Measurements from ENCODE around the gene NEK1. TPM values are rescaled to one million over a fixed set of nuclear protein-coding genes. Genes with fewer than 3 reads are reported as not detected.

The NEK1 gene
- total and polyA plus RNA-seq, 2 of the 13 experiments (the other 11 are each of a cell fraction or from before 2014, with no cell fraction given) = 2.9 to 5.4 TPM

DNA sequence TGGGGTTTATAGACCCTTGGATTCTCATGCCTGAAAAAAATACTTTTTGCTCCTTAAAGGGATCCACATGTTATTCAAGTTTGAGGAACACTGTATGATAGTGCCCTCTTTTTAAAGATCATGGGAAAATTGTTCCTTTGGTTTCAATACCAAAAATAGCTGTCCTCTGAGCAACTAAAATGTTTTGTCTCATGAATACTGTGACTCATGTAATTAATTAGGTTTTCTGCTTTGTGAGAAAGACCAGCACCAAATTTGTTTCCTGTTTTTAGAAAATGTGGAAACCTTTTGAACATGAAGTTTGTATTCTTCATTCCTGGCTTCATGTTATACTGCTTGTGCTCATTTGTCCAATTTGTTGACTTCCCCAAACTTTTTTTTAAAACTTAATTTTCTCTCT, 214.1 kb downstream of the NEK1 start:
- H4K20me1 ChIP-seq (ENCODE audit: insufficient read depth, low read length) = no peaks in the 10 kb centered on the region
- no peaks in the 10 kb centered on the region for H3K4me1 ChIP-seq (ENCODE audit: insufficient read depth, low read length)
- DNase-seq (ENCODE audit: low spot score) = no peak
- intact Hi-C loops (cut with micrococcal nuclease; ENCODE audit: unreplicated experiment) (no loop called here), in situ Hi-C loops (cut with HindIII; ENCODE audit: extremely low pct_ligation_motif_present, low pct_unique_long_range_greater_than_20kb) (no loop called here)
- FAIRE-seq = no peak
- H3K9ac ChIP-seq (ENCODE audit: insufficient read depth, low read depth, low read length) = no peak overlapping the region
- POLR2A ChIA-PET = no interaction called here
- H3K4me3 ChIP-seq (replicated peaks in 1 of 3; ENCODE audit: insufficient read depth in 1 of 3, low read depth in 2 of 3, low read length in 3 of 3) = no peak overlapping the region
- no peak for ATAC-seq
- H3K79me2 ChIP-seq (ENCODE audit: insufficient read depth, low read length) = no peaks in the 10 kb centered on the region
- no TSS peak for BruUV-seq (replicated peaks)
- H3K36me3 ChIP-seq (replicated peaks in 1 of 2; ENCODE audit: control insufficient read depth in 1 of 2, insufficient read depth in 2 of 2, low read length in 2 of 2) = 0 out of 5 replicates have a peak, but pooled peaks cover 0 to 2% of the 10 kb centered on the region in 2 experiments
- no peaks in the 10 kb centered on the region for H3K9me3 ChIP-seq (ENCODE audit: low read length)
- H3K27me3 ChIP-seq (ENCODE audit: control insufficient read depth in 1 of 2, insufficient read depth in 2 of 2, low read length in 2 of 2) = no peaks in the 10 kb centered on the region
- no peak overlapping the region for H2AFZ ChIP-seq (ENCODE audit: low read length)
- no peak overlapping the region for H3K4me2 ChIP-seq (ENCODE audit: low read depth, low read length)
- CTCF ChIA-PET (ENCODE audit: low intra/inter-chr PET ratio, low total read pairs) = no interaction called here
- TF ChIP-seq, protein P1, sequence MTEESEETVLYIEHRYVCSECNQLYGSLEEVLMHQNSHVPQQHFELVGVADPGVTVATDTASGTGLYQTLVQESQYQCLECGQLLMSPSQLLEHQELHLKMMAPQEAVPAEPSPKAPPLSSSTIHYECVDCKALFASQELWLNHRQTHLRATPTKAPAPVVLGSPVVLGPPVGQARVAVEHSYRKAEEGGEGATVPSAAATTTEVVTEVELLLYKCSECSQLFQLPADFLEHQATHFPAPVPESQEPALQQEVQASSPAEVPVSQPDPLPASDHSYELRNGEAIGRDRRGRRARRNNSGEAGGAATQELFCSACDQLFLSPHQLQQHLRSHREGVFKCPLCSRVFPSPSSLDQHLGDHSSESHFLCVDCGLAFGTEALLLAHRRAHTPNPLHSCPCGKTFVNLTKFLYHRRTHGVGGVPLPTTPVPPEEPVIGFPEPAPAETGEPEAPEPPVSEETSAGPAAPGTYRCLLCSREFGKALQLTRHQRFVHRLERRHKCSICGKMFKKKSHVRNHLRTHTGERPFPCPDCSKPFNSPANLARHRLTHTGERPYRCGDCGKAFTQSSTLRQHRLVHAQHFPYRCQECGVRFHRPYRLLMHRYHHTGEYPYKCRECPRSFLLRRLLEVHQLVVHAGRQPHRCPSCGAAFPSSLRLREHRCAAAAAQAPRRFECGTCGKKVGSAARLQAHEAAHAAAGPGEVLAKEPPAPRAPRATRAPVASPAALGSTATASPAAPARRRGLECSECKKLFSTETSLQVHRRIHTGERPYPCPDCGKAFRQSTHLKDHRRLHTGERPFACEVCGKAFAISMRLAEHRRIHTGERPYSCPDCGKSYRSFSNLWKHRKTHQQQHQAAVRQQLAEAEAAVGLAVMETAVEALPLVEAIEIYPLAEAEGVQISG (CRISPR knock-in tag; IDR thresholded peaks at IDR 0.05) = no peak
- TF ChIP-seq EHMT2 (IDR thresholded peaks at IDR 0.05; ENCODE audit: borderline replicate concordance, low read depth, low read length) (no peak), ZEB1 (IDR thresholded peaks at IDR 0.05; ENCODE audit: insufficient replicate concordance, low read depth) (no peak), ZSCAN25 (CRISPR knock-in tag; IDR thresholded peaks at IDR 0.05) (no peak), ZNF296 (CRISPR knock-in tag; conservative IDR thresholded peaks at IDR 0.05) (no peak), TMF1 (CRISPR knock-in tag; IDR thresholded peaks at IDR 0.05; ENCODE audit: low read depth) (no peak), ARNT2 (CRISPR knock-in tag; IDR thresholded peaks at IDR 0.05; ENCODE audit: low read depth) (no peak), HMG20A (CRISPR knock-in tag; IDR thresholded peaks at IDR 0.05; ENCODE audit: borderline replicate concordance) (no peak), XBP1 (CRISPR knock-in tag; IDR thresholded peaks at IDR 0.05) (no peak), SOX5 (CRISPR knock-in tag; IDR thresholded peaks at IDR 0.05; ENCODE audit: borderline replicate concordance) (no peak), HNF4G (IDR thresholded peaks at IDR 0.05; ENCODE audit: borderline replicate concordance, low read depth, low read length) (no peak), HNF4G (CRISPR knock-in tag; IDR thresholded peaks at IDR 0.05; ENCODE audit: borderline replicate concordance, low read depth) (no peak), KMT2A (CRISPR knock-in tag; IDR thresholded peaks at IDR 0.05) (no peak), ZNF234 (CRISPR knock-in tag; conservative IDR thresholded peaks at IDR 0.05) (no peak)
- TF ChIP-seq, protein P2, sequence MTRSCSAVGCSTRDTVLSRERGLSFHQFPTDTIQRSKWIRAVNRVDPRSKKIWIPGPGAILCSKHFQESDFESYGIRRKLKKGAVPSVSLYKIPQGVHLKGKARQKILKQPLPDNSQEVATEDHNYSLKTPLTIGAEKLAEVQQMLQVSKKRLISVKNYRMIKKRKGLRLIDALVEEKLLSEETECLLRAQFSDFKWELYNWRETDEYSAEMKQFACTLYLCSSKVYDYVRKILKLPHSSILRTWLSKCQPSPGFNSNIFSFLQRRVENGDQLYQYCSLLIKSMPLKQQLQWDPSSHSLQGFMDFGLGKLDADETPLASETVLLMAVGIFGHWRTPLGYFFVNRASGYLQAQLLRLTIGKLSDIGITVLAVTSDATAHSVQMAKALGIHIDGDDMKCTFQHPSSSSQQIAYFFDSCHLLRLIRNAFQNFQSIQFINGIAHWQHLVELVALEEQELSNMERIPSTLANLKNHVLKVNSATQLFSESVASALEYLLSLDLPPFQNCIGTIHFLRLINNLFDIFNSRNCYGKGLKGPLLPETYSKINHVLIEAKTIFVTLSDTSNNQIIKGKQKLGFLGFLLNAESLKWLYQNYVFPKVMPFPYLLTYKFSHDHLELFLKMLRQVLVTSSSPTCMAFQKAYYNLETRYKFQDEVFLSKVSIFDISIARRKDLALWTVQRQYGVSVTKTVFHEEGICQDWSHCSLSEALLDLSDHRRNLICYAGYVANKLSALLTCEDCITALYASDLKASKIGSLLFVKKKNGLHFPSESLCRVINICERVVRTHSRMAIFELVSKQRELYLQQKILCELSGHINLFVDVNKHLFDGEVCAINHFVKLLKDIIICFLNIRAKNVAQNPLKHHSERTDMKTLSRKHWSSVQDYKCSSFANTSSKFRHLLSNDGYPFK (CRISPR knock-in tag; IDR thresholded peaks at IDR 0.05; ENCODE audit: borderline replicate concordance) = no peak
- H3K27ac ChIP-seq (ENCODE audit: extremely low read length, insufficient read depth, low read length) = no peak overlapping the region

Measured in HepG2 (cell line).